ENCODE data around the gene MCU. TPM values are rescaled to one million over a fixed set of nuclear protein-coding genes. Genes with fewer than 3 reads are reported as not detected.

MCU gene
- total RNA-seq, 2 experiments from 2014 or later: 9.4 to 9.9 TPM

Small RNA genes within 50 kb of the gene (microRNA-seq; reads per million reads assigned to microRNA genes)
- gene MIR4676 (ENCODE audit: borderline replicate concordance): not detected

Small RNA genes within 50 kb of the gene (small RNA-seq; reads per million reads assigned to genes)
- gene MIR4676: not detected
- not detected for gene RF00019

Other genes with a start within 250 kb of the MCU start
- 27.0 and 27.2 TPM in 2 replicates for gene MICU1, start 66.1 kb upstream of the MCU start, total RNA-seq (2014; rRNA removed; shearing (Covaris generic))
- 33.0 and 33.6 TPM in 2 replicates for gene MICU1, start 66.1 kb upstream of the MCU start, total RNA-seq (2022)
- gene OIT3, start 201.6 kb downstream of the MCU start, total RNA-seq (2014; rRNA removed; shearing (Covaris generic)): not detected in 2 replicates
- gene OIT3, start 201.6 kb downstream of the MCU start, total RNA-seq (2022): not detected in 2 replicates